SU-DHL-6 (cell line): Measurements from ENCODE around the gene WDR47.

Source experiments
- H2AFZ ChIP-seq: fragments of 200-600 bp; sonication (generic); 2 replicates; pipeline ENCODE4 v1.6.1; 2014; ENCODE audit warnings: low read depth, mild to moderate bottlenecking, moderate library complexity, mixed read lengths, antibody characterized with exemption, low read length; ENCODE audit not compliant: severe bottlenecking
- H3F3A ChIP-seq: fragments of 200-600 bp; shearing (Covaris generic); 2 replicates; pipeline ENCODE4 v1.6.0; 2016; ENCODE audit warnings: antibody characterized with exemption, mild to moderate bottlenecking; ENCODE audit not compliant: insufficient read depth
- H3K27ac ChIP-seq: fragments of 200-600 bp; sonication (generic); 2 replicates; pipeline ENCODE4 v1.5.1; 2016; ENCODE audit warnings: low read depth, mild to moderate bottlenecking, low read length, moderate library complexity, mixed read lengths
- H3K27me3 ChIP-seq: fragments of 200-600 bp; sonication (generic), shearing (Covaris generic); 2 replicates; pipeline ENCODE4 v1.6.0; 2014; ENCODE audit warnings: mild to moderate bottlenecking, low read length
- H3K36me3 ChIP-seq: fragments of 200-600 bp; sonication (generic); 2 replicates; pipeline ENCODE4 v1.6.1; 2014; ENCODE audit warnings: mild to moderate bottlenecking, low read length, mixed read lengths
- H3K4me2 ChIP-seq: fragments of 300-600, 200-600 bp; shearing (Covaris generic), sonication (generic); 2 replicates; pipeline ENCODE4 v1.6.0; 2014; ENCODE audit warnings: low read length, low read depth, mild to moderate bottlenecking; ENCODE audit not compliant: poor library complexity, severe bottlenecking
- H3K4me3 ChIP-seq: fragments of 200-600 bp; sonication (generic); 2 replicates; pipeline ENCODE4 v1.5.1; 2014; ENCODE audit warnings: antibody characterized with exemption, low read length, mild to moderate bottlenecking, mixed read lengths; ENCODE audit not compliant: insufficient read depth, poor library complexity, severe bottlenecking
- H3K79me2 ChIP-seq: fragments of 200-600 bp; sonication (generic); 2 replicates; pipeline ENCODE4 v1.6.1; 2014; ENCODE audit warnings: mild to moderate bottlenecking, low read length, moderate library complexity; ENCODE audit not compliant: insufficient read depth
- H3K9ac ChIP-seq: fragments of 200-600 bp; sonication (generic); 2 replicates; pipeline ENCODE4 v1.7.0; 2014; ENCODE audit warnings: mild to moderate bottlenecking, low read length
- H3K9me2 ChIP-seq: fragments of 200-600 bp; sonication (generic); replicated peaks from 2 replicates; pipeline ENCODE4 v1.6.1; 2014; ENCODE audit warnings: low read length; ENCODE audit not compliant: insufficient read depth
- H3K9me3 ChIP-seq: fragments of 200-600 bp; sonication (generic); 2 replicates; pipeline ENCODE4 v1.6.1; 2014; ENCODE audit warnings: low read length, mixed read lengths; ENCODE audit not compliant: insufficient read depth
- H4K20me1 ChIP-seq: fragments of 200-600 bp; sonication (generic); 2 replicates; pipeline ENCODE4 v1.6.1; 2014; ENCODE audit warnings: low read depth, mild to moderate bottlenecking, antibody characterized with exemption, low read length, moderate library complexity, mixed read lengths
- CTCF ChIP-seq: fragments of 200-600 bp; sonication (generic); IDR thresholded peaks from one replicate; pipeline ENCODE4 v1.5.1; 2017; ENCODE audit warnings: antibody characterized with exemption, mild to moderate bottlenecking, low read length, moderate library complexity; ENCODE audit not compliant: insufficient read depth, poor library complexity, severe bottlenecking
- EZH2phosphoT487 ChIP-seq: fragments of 200-600 bp; sonication (generic), shearing (Covaris generic); conservative IDR thresholded peaks from 2 replicates; pipeline ENCODE4 v1.6.1; 2018; ENCODE audit warnings: mild to moderate bottlenecking, antibody characterized with exemption, low read length, moderate library complexity, mixed read lengths

The WDR47 gene

GRCh38 chr1:109046671-109047070, 4.8 kb upstream of the WDR47 start:
- H3K36me3 ChIP-seq = no peaks in the 10 kb centered on the region
- H3K27me3 ChIP-seq = no peaks in the 10 kb centered on the region
- TF ChIP-seq EZH2phosphoT487 (no peak), CTCF (no peak)
- no peak overlapping the region for H3K4me3 ChIP-seq
- no peaks in the 10 kb centered on the region for H3K9me3 ChIP-seq
- no peaks in the 10 kb centered on the region for H3K9me2 ChIP-seq
- no peaks in the 10 kb centered on the region for H3K79me2 ChIP-seq
- H4K20me1 ChIP-seq = no peaks in the 10 kb centered on the region
- H3F3A ChIP-seq = no peaks in the 10 kb centered on the region
- H2AFZ ChIP-seq = no peak overlapping the region
- no peak overlapping the region for H3K4me2 ChIP-seq
- H3K27ac ChIP-seq = no peak overlapping the region
- no peak overlapping the region for H3K9ac ChIP-seq

DNA sequence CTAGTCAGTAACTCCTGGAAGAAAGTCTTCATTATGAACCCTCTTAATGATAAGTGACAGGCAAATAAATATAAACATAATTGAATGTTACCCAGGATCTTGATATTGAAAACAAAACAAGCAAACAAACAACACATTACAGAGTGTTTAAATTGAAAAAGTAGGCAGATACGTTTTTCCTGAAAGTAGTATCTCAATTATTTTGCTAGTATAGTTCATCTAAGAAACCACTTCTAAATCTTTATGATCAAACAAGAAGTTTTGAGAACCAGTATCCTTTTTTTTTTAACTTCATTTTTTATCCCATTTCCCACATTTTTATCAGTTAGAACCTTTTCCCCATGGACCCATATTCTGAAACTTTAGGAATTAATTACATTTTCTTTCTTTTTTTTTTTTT, 3.7 kb upstream of the WDR47 start:
- Histone ChIP-seq H3K27ac (no peak overlapping the region), H3K4me3 (no peak overlapping the region), H3K9me3 (no peaks in the 10 kb centered on the region), H3K36me3 (no peaks in the 10 kb centered on the region), H3K9me2 (no peaks in the 10 kb centered on the region), H3K27me3 (no peaks in the 10 kb centered on the region), H4K20me1 (no peaks in the 10 kb centered on the region), H3F3A (0 out of 2 replicates have a peak, but pooled peaks cover 4% of the 10 kb centered on the region), H2AFZ (no peak overlapping the region), H3K4me2 (no peak overlapping the region), H3K79me2 (peaks cover 7% of the 10 kb centered on the region), H3K9ac (no peak overlapping the region)
- TF ChIP-seq EZH2phosphoT487 (no peak), CTCF (no peak)

DNA sequence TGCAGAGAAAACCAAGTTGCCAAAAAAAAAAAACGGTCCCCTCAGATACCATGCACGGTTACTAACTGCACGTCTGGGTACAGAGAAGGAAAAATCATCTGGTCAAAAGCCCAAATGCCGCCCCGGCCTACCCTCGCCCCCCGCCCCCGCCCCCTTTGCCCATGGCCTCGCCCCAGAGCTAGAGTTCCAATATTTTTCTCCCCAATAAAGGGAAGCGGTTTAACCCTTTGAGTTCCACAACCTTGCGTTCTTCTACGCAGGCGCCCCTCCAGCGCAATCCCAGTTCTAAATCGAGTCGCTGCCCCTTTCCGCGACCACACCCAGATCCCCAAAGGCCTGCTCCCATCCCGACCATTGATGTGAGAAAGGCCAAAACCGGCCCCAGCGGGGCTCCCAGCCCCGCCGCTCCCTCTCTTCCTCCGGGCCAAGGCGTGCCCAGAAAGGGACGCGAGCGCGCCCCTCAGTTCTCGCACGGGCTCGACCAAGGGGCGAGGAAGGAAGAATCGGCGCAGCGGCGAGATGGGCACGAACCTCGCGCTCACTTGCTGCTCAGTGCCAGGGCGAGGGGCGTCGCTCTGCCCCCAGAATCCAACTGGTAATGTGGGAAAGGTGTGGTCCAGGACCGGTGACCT, 797 bp downstream of the WDR47 start:
- no peaks in the 10 kb centered on the region for H3K9me2 ChIP-seq
- peak overlapping the region; percentile 62 for H3K27ac ChIP-seq
- H4K20me1 ChIP-seq = no peaks in the 10 kb centered on the region
- H2AFZ ChIP-seq = peak overlapping the region; percentile 70
- H3K9me3 ChIP-seq = no peaks in the 10 kb centered on the region
- peak overlapping the region; percentile 99 for H3K4me3 ChIP-seq
- TF ChIP-seq CTCF (no peak), EZH2phosphoT487 (no peak)
- no peaks in the 10 kb centered on the region for H3K27me3 ChIP-seq
- H3K79me2 ChIP-seq = peaks cover 48% of the 10 kb centered on the region
- H3K36me3 ChIP-seq = no peaks in the 10 kb centered on the region
- peaks cover 9% of the 10 kb centered on the region; the same call in 1 of the 2 replicates for H3F3A ChIP-seq
- H3K9ac ChIP-seq = peak overlapping the region; percentile 79
- peak overlapping the region; percentile 92 for H3K4me2 ChIP-seq
